GM12892 (cell line): Measurements from ENCODE around the gene WDFY2.

Experiments
- POLR2A ChIP-seq: IDR thresholded peaks from 2 replicates; pipeline ENCODE4 v1.6.1; 2011; ENCODE audit warnings: low read depth, low read length, control low read depth
- POLR2AphosphoS5 ChIP-seq: IDR thresholded peaks from 2 replicates; pipeline ENCODE4 v1.6.1; 2011; ENCODE audit warnings: low read depth, low read length, control low read depth
- TAF1 ChIP-seq: IDR thresholded peaks from 2 replicates; pipeline ENCODE4 v1.6.1; 2011; ENCODE audit warnings: low read depth, mild to moderate bottlenecking, control low read depth, low read length, borderline replicate concordance

- TF ChIP-seq POLR2A, result no peak
- TF ChIP-seq POLR2AphosphoS5, result no peak
- TF ChIP-seq TAF1, result no peak
Measured at GRCh38 chr13:51666839-51667238, 82.6 kb downstream of the WDFY2 start.
